CD4-positive, alpha-beta T cell treated with Interleukin-2 at 100 ng/mL for 4 hours (primary cell): ENCODE measurements around the gene EFCC1.

ENCODE experiments used
- DNase-seq: peaks from one replicate; pipeline ENCODE4 v3.0.0-alpha.2; 2020; ENCODE audit warnings: low spot score

Gene EFCC1

DNA sequence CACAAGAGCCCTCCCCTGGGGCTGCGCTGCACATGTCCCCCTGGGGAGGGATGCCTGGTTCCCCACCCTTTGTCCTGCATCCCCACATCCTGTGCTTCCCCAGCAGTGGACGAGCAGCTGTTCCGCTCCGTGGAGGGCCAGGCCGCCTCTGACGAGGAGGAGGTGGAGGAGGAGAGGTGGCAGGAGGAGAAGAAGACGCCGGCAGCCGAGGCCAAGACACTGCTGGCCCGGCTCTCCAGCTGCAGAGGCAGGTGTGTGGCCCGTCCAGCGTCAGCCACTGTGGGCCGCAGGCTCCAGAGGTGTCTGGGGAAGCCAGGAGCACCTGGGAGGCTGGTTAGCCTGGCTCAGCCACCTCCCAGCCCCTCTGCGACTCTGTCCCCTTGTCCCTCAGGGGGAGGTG lies 31.6 kb downstream of the EFCC1 start:
- DNase-seq, result no peak

DNA sequence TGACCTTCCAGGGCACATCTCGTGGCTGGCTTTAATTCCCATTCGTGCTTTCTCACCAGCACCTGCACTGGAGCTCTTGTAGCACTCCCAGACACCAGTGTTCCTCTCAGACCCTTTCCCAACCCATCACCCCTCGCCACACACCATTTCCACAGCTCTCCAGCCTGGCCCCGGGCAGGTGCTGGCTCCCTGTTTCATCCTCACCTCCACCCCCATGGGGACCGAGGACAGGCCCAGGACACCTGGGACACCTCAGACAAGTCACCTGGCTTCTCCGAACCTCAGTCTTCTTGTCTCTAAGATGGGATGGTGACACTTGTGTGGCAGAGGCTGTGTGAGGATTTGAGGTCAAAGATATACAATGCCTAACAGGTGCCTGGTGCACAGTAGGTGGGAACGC lies 32.0 kb downstream of the EFCC1 start:
- no peak for DNase-seq

GRCh38 chr3:129033633-129034321 lies 32.7 kb downstream of the EFCC1 start:
- DNase-seq, result no peak

- no peak for DNase-seq
Measured at GRCh38 chr3:129034642-129035041, 33.5 kb downstream of the EFCC1 start.

DNA sequence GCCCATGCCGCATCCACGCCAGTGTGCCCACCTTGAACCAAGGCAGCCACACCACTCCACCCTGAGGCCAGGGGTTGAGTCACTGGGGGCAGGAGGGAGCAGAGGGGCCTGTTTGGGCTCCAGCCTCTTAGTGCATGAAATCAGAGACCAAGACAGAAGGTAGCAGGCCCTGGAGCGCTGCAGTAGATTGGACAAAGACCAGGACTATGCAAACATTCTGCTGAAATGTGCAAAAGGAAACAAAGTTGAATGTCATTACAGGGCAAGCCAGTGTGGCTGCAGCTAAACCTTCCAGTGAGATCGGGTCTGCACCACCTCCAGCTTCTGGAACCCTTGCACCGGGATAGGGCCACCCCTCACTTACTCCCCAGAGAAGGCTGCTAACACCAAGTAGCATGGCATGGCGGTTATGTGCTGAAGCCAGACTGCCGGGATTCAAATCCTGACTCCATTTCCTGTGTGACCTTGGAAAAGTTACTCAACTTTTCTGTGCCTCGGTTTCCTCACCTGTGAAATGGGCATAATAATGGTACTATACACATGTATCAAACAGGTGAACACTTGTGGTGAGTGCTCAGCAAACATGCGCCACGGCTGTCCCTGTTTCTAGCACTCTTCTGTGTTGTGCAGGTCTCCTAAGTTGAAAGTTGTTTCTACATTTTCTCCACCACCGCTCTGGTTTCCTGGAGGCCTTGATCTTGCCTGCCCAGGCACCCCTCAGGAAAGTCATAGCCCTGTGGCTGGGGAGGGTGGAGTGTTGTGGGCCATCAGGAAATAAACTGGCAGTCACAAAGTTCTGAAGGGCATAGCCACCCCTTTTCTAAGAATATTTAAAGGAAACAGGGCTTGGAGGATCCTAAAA lies 34.5 kb downstream of the EFCC1 start:
- no peak for DNase-seq

DNA sequence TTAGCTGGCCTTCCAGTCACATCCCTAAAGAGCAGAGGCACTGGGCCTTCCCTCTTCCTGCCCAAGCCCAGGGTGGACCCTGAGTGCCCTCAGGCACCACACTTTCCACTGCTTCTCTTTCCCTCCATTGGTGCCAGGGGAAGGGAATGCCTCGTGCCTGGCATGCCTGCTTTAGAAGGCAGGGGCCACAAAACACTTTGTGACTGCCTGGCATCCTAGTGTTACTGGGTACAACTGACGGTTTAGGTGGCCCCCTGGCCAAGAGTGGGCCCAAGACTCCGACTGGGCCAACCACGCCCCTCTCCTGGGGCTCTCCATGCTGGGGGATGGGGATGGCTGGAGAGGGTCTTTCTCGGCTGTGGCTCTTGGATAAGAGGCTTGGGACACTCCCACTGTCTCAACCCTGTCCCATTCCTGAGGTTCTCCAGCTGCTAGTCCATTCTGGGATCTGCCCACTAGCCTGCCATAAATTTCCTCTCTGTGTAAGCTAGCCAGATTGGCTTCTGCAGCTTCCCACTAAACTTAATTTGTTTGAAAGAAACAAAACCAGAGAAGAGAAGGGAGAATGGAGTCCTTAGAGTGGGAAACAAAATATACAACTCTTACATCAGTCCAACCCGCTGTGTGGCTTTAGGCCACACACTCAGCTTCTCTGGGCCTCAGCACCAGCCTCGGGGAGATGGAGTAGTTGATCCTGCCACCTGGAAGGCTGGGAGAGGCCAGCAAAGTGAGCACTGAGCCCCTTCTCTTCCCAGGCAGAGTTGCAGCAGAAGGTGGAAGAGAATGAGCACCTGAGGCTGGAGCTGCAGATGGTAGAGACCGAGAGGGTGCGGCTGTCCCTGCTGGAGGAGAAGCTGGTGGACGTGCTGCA lies 35.4 kb downstream of the EFCC1 start:
- no peak for DNase-seq

DNA sequence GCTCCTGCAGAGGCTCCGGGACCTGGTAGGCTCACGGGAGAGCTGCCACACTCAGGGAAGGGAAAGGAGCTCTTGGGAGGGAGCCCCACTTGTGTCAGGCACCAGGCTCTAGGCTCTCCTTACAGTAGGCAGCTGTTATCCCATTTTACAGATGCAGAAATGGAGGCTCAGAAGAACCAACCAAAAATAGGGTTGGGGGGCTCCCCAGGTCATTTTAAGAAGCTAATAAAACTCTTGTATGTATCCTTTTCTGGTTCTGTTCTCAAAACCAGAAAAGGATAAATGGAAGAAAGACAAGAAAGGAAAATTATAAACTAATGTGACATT lies 36.0 kb downstream of the EFCC1 start:
- DNase-seq, result no peak

- no peak for DNase-seq
Measured at GRCh38 chr3:129038121-129038855, 37.2 kb downstream of the EFCC1 start.

GRCh38 chr3:129039271-129040038 lies 38.4 kb downstream of the EFCC1 start:
- DNase-seq, result no peak

GRCh38 chr3:129040039-129040336 lies 38.9 kb downstream of the EFCC1 start:
- DNase-seq, result no peak

DNA sequence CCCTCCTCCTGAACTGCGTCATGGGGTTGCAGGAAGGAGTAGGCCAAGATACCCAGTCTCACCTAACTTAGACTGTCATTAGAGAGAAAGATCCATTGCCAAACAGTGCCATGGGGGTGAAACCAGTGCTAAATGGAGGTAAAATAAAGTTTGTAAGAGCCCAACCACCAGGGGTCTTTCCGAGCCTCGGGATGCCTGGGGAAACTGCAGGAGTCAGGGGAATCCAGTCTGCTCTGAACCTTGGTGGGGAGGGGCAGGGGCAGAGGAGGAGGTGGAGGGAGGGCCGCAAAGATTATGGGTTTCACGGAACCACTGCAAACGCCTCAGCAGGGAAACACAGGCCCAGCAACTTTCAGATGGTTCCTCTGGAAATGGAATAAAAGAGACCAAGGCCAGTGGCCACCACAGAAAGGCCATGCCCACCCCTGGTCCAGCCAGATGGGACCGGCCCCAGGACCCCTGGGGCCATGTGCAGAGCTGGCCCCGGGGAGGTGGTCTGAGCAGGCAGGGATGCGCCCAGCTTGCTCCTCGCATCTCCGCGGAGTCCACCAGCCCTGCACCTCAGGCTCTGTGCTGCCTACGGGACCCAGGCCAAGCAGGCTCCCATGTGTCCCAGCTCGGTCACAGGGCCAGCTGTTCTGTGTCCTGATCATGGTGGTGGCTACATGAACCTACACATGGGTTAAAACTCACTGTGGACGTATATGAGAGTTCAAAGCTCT lies 39.6 kb downstream of the EFCC1 start:
- no peak for DNase-seq

- peak; percentile 12 for DNase-seq
Measured at GRCh38 chr3:129045675-129046036, 44.6 kb downstream of the EFCC1 start.

DNA sequence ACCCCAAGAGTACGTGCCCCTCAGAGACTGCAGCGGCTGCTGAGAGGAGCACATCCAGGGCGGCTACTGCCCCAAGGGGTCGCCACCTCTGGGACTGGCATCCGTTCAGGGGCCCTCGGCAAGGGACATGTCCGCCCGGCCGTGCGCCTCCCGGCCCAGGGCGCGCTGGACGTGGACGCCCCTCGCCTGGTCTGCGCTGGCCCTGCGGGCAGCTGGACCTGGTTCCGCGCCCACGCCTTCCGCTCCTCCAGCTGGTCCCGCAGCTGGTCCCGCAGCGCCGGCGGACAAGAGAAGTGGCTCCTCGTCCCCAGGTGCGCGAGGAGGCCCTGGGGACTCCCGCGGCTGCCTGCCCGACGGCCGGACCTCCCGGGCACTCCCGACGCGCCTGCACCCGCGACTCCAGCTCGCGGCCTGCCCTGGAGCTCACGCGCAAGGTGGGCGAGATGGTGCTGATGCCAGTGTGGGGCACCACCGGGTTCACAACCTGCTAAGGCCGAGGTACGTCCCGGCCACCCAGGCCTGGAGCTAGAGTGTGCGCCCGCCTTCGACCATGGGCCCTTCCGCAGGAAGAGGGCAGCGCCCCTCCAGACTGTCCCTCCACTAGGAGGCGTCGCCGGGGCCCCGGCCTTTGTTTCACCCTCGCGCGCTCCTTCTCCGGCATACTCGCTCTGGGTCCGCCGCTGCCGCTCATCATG lies 45.1 kb downstream of the EFCC1 start:
- DNase-seq, result no peak

DNA sequence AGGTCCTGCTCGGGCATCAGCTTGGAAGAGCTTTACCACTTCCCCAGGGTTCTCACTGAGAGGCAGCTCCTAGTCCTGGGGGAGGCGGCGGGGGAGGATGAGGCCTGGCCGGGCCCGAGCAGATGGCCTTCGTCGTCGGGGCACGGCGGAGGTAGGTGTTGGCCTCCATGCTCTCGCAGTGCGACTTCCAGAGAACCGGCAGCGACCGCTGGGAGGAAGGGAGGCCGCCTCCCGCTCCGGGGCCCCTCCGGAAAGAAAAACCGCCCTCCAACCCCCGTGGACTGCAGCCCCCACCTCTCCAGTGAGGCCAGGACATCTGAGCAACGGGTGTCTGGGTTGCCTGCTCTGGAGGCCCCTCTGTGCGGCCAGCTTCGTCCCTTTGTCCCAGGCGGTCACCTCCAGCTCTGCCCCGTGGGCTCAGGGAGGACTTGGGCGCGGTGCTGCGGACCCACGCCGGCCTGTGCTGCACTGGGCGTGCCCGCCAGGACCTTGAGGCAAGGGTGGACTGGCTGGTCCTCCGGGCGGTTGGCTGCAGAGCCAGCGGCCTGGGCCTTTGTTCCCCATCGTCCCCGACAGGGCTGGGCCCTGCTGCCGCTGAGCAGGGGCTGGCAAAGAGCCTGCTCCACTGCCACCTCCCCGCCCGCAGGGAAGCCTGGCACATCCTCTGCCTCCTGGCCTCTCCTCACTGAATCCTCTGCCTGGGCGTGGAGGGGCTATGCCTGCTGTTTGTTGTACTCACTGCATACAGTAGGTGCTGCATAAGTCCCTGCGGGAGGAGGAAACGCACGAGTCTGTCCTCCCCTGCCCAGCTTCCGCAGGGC lies 45.8 kb downstream of the EFCC1 start:
- DNase-seq, result no peak

GRCh38 chr3:129047553-129047839 lies 46.4 kb downstream of the EFCC1 start:
- no peak for DNase-seq

GRCh38 chr3:129050556-129051295 lies 49.6 kb downstream of the EFCC1 start:
- no peak for DNase-seq

DNA sequence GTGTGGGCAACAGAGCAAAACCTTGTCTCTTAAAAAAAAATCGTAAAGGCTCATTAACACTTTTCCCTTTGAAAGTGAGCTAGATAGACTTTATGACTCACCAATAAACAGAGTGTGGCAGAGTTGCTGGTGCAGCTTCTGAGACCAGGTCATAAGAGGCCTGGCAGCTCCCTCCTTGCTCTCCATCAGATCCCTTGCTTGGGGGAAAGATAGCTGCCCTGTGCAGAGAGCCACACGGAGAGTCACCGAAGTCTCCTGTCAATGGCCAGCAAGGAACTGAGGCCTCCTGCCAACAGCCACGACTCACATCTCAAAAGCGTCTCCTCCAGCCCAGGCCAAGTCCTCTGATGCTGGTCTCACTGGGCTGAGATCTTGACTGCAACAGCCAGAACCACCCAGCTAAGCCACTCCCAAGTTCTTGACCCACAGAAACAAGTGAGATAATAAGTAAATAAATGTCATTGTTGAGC lies 50.8 kb downstream of the EFCC1 start:
- no peak for DNase-seq

GRCh38 chr3:129052675-129053074 lies 51.6 kb downstream of the EFCC1 start:
- DNase-seq, result no peak

GRCh38 chr3:129054605-129055104 lies 53.6 kb downstream of the EFCC1 start:
- no peak for DNase-seq
